CD14-positive monocyte (primary cell): ENCODE measurements around the gene SUGCT. TPM values are rescaled to one million over a fixed set of nuclear protein-coding genes. Genes with fewer than 3 reads are reported as not detected.

Experiments
- DNase-seq, 3 donors: peaks; one replicate each; pipeline ENCODE4 v3.0.0-alpha.2; 2011 to 2022
- H2AFZ ChIP-seq: 2 replicates; pipeline ENCODE4 v1.6.0; 2012; ENCODE audit warnings: mild to moderate bottlenecking, low read depth, low read length, inconsistent platforms; ENCODE audit not compliant: insufficient read depth, poor library complexity, severe bottlenecking
- H3K27ac ChIP-seq, 2 donors: 1 replicate in 1 of 2; 2 replicates in 1 of 2; pipeline ENCODE4 v1.5.1; 2012 to 2013; ENCODE audit warnings: low read length in 2 of 2, control low read depth in 1 of 2, inconsistent platforms in 1 of 2, low read depth in 1 of 2, mild to moderate bottlenecking in 1 of 2
- H3K27me3 ChIP-seq, 2 donors: one replicate each; pipeline versions ENCODE4 v1.6.0 to v1.6.1; 2011 to 2013; ENCODE audit warnings: low read length in 2 of 2; ENCODE audit not compliant: control insufficient read depth in 2 of 2, insufficient read depth in 2 of 2
- H3K36me3 ChIP-seq, 2 donors: replicated peaks in 1 of 2; 1 replicate in 1 of 2; 2 replicates in 1 of 2; pipeline versions ENCODE4 v1.5.1 to v1.6.1; 2012 to 2013; ENCODE audit warnings: low read length in 2 of 2, control low read depth in 1 of 2, inconsistent platforms in 1 of 2, mild to moderate bottlenecking in 1 of 2; ENCODE audit not compliant: insufficient read depth in 2 of 2, control insufficient read depth in 1 of 2
- H3K4me1 ChIP-seq, 2 donors: 1 replicate in 1 of 2; 2 replicates in 1 of 2; pipeline versions ENCODE4 v1.5.1 to v1.6.1; 2012 to 2013; ENCODE audit warnings: low read length in 2 of 2, control low read depth in 1 of 2, inconsistent platforms in 1 of 2, mild to moderate bottlenecking in 1 of 2, moderate library complexity in 1 of 2; ENCODE audit not compliant: insufficient read depth in 2 of 2, control insufficient read depth in 1 of 2
- H3K4me2 ChIP-seq: replicated peaks from 2 replicates; pipeline ENCODE3; 2012; ENCODE audit warnings: low read length, moderate library complexity, mild to moderate bottlenecking; ENCODE audit not compliant: poor library complexity, severe bottlenecking; ENCODE audit errors: extremely low read depth
- H3K4me3 ChIP-seq, 3 experiments: fragments of 200-600 bp in 1 of 3; sonication (generic) in 1 of 3; replicated peaks in 1 of 3; 1 replicate in 2 of 3; 2 replicates in 1 of 3; pipeline ENCODE4 v1.5.1; 2011 to 2013; ENCODE audit warnings: low read length in 3 of 3, mild to moderate bottlenecking in 3 of 3, control low read depth in 2 of 3, low read depth in 2 of 3, inconsistent platforms in 1 of 3, moderate library complexity in 1 of 3
- H3K79me2 ChIP-seq: 2 replicates; pipeline ENCODE4 v1.6.0; 2012; ENCODE audit warnings: mild to moderate bottlenecking, control low read depth, inconsistent platforms, low read length, moderate library complexity; ENCODE audit not compliant: insufficient read depth
- H3K9ac ChIP-seq: 2 replicates; pipeline ENCODE4 v1.6.0; 2017; ENCODE audit warnings: low read length, mild to moderate bottlenecking; ENCODE audit not compliant: insufficient read depth, poor library complexity, severe bottlenecking
- H3K9me3 ChIP-seq, 2 donors: replicated peaks in 1 of 2; 1 replicate in 1 of 2; 2 replicates in 1 of 2; pipeline versions ENCODE4 v1.5.1 to v1.6.1; 2012 to 2013; ENCODE audit warnings: low read length in 2 of 2, control low read depth in 1 of 2; ENCODE audit not compliant: control insufficient read depth in 1 of 2, insufficient read depth in 1 of 2
- H4K20me1 ChIP-seq: 2 replicates; pipeline ENCODE4 v1.6.0; 2012; ENCODE audit warnings: mild to moderate bottlenecking, low read length, control low read depth, moderate library complexity; ENCODE audit not compliant: insufficient read depth
- H3K27ac Mint-ChIP-seq, 7 donors: one replicate each; pipeline ENCODE4 v1.8.0; 2020; ENCODE audit warnings: mild to moderate bottlenecking in 7 of 7, mixed read lengths in 7 of 7, moderate library complexity in 6 of 7, inconsistent platforms in 2 of 7
- H3K27me3 Mint-ChIP-seq, 3 donors: one replicate each; pipeline ENCODE4 v1.8.0; 2021 to 2022; ENCODE audit warnings: low read depth in 3 of 3, mild to moderate bottlenecking in 3 of 3, mixed read lengths in 3 of 3, moderate library complexity in 3 of 3, inconsistent platforms in 1 of 3
- H3K36me3 Mint-ChIP-seq, 2 donors: one replicate each; pipeline ENCODE4 v1.8.0; 2020; ENCODE audit warnings: mixed read lengths in 2 of 2, inconsistent platforms in 1 of 2, mild to moderate bottlenecking in 1 of 2
- H3K4me1 Mint-ChIP-seq: one replicate; pipeline ENCODE4 v1.8.0; 2020; ENCODE audit warnings: mild to moderate bottlenecking, mixed read lengths
- H3K4me3 Mint-ChIP-seq, 2 donors: one replicate each; pipeline ENCODE4 v1.8.0; 2020; ENCODE audit warnings: mild to moderate bottlenecking in 2 of 2, mixed read lengths in 2 of 2, moderate library complexity in 1 of 2
- H3K9me3 Mint-ChIP-seq, 7 donors: one replicate each; pipeline ENCODE4 v1.8.0; 2020 to 2022; ENCODE audit warnings: mixed read lengths in 7 of 7, mild to moderate bottlenecking in 6 of 7, moderate library complexity in 6 of 7, inconsistent platforms in 2 of 7
- CTCF ChIP-seq: fragments of 200-600 bp; IDR thresholded peaks from one replicate; pipeline ENCODE4 v1.8.0; 2022; ENCODE audit warnings: antibody characterized with exemption, mild to moderate bottlenecking
- WGBS: methylation state at CpG from one replicate; pipeline ENCODE4 v1.1.5; 2013; ENCODE audit warnings: missing lambda C conversion rate; ENCODE audit not compliant: insufficient coverage; 5-methylcytosine and 5-hydroxymethylcytosine counted together
- intact Hi-C, 2 donors: fragments of 100-400 bp; cut with micrococcal nuclease; formaldehyde crosslinking; loops; one replicate each; pipeline versions ENCODE4 v1.15.0 to v1.15.1; 2023
- polyA plus RNA-seq, 3 donors: library from polyadenylated mRNA; depleted of rRNA in 1 of 3; unstranded in 2 of 3; stranded (reverse) in 1 of 3; fragments of 300-500 nt in 2 of 3; fragments of >200 nt in 1 of 3; fragmentation: Illumina TruSeq in 2 of 3; gene quantifications; 1 replicate in 2 of 3; 2 replicates in 1 of 3; pipeline ENCODE4 v1.2.3, GENCODE V29; 2012 to 2021

The SUGCT gene
- polyA plus RNA-seq, 3 donors = not detected

- H3K4me1 ChIP-seq = no peaks in the 10 kb centered on the region
- no peak for TF ChIP-seq CTCF
- H3K4me2 ChIP-seq = no peak overlapping the region
- no peak overlapping the region for H3K4me3 Mint-ChIP-seq
- no peak overlapping the region for H2AFZ ChIP-seq
- no peaks in the 10 kb centered on the region for H3K36me3 Mint-ChIP-seq
- H3K27ac ChIP-seq = no peak overlapping the region
- no peaks in the 10 kb centered on the region for H3K4me1 Mint-ChIP-seq
- no peaks in the 10 kb centered on the region for H4K20me1 ChIP-seq
- H3K9ac ChIP-seq = no peak overlapping the region
- H3K36me3 ChIP-seq = no peaks in the 10 kb centered on the region
- no peak overlapping the region for H3K27ac Mint-ChIP-seq
- peaks cover 0 to 1% (median 0%) of the 10 kb centered on the region in 3 donors for H3K27me3 Mint-ChIP-seq
- DNase-seq = no peak
- no peaks in the 10 kb centered on the region for H3K27me3 ChIP-seq
- peaks cover 0 to 5% (median 0%) of the 10 kb centered on the region in 7 donors for H3K9me3 Mint-ChIP-seq
- no peaks in the 10 kb centered on the region for H3K9me3 ChIP-seq
- H3K79me2 ChIP-seq = no peaks in the 10 kb centered on the region
- no peak overlapping the region for H3K4me3 ChIP-seq
- intact Hi-C loops = no loop called here
Observed at GRCh38 chr7:40530292-40530691, 395.5 kb downstream of the SUGCT start.

GRCh38 chr7:40531956-40532355, 397.2 kb downstream of the SUGCT start:
- Histone ChIP-seq H3K27ac (no peak overlapping the region), H3K9me3 (no peaks in the 10 kb centered on the region), H3K36me3 (no peaks in the 10 kb centered on the region), H3K4me2 (no peak overlapping the region), H4K20me1 (no peaks in the 10 kb centered on the region), H3K9ac (no peak overlapping the region), H3K4me1 (no peaks in the 10 kb centered on the region), H2AFZ (no peak overlapping the region), H3K79me2 (no peaks in the 10 kb centered on the region), H3K4me3 (no peak overlapping the region), H3K27me3 (no peaks in the 10 kb centered on the region)
- no peak for DNase-seq
- Mint-ChIP-seq H3K4me3 (no peak overlapping the region), H3K9me3 (peaks cover 0 to 6% (median 0%) of the 10 kb centered on the region in 7 donors), H3K4me1 (no peaks in the 10 kb centered on the region), H3K36me3 (no peaks in the 10 kb centered on the region), H3K27me3 (peaks cover 0 to 2% (median 1%) of the 10 kb centered on the region in 3 donors), H3K27ac (no peak overlapping the region)
- WGBS = no CpG with 5 or more reads among the region's 3 CpGs
- intact Hi-C loops = no loop called here
- no peak for TF ChIP-seq CTCF
